HAP-1 (cell line): ENCODE results near the gene NEK6.

ENCODE experiments used
- DNase-seq, 2 experiments: peaks; one replicate each; pipeline ENCODE4 v3.0.0-alpha.2; 2016 to 2020; ENCODE audit warnings: low spot score in 2 of 2
- H3K27me3 ChIP-seq: fragments of 250-450 bp; sonication (Bioruptor Pico); 2 replicates; pipeline ENCODE4 v1.5.1; 2020; ENCODE audit warnings: low read depth, mild to moderate bottlenecking, moderate library complexity
- H3K36me3 ChIP-seq: fragments of 250-450 bp; sonication (Bioruptor Pico); replicated peaks from 2 replicates; pipeline ENCODE4 v1.5.1; 2020; ENCODE audit warnings: mild to moderate bottlenecking
- H3K4me1 ChIP-seq: fragments of 250-450 bp; sonication (Bioruptor Pico); 2 replicates; pipeline ENCODE4 v1.5.1; 2020; ENCODE audit warnings: mild to moderate bottlenecking
- H3K4me3 ChIP-seq: fragments of 250-450 bp; sonication (Bioruptor Pico); 2 replicates; pipeline ENCODE4 v1.5.1; 2020; ENCODE audit warnings: mild to moderate bottlenecking, moderate library complexity
- H3K9me3 ChIP-seq: fragments of 250-450 bp; sonication (Bioruptor Pico); 2 replicates; pipeline ENCODE4 v1.5.1; 2020; ENCODE audit warnings: mild to moderate bottlenecking, moderate library complexity
- in situ Hi-C: fragments of 300-500 bp; cut with MboI; formaldehyde crosslinking; loops from 3 replicates; pipeline ENCODE4 v1.14.3; 2020; ENCODE audit warnings: low sequenced_read_pairs, inconsistent platforms, mixed read lengths

The NEK6 gene

GRCh38 chr9:124327491-124327890 is 69.7 kb downstream of the NEK6 start:
- no peaks in the 10 kb centered on the region for H3K27me3 ChIP-seq
- no peak overlapping the region for H3K4me3 ChIP-seq
- peaks cover 34% of the 10 kb centered on the region for H3K36me3 ChIP-seq
- DNase-seq: no peak
- in situ Hi-C loops: no loop called here
- H3K9me3 ChIP-seq: no peaks in the 10 kb centered on the region
- no peaks in the 10 kb centered on the region for H3K4me1 ChIP-seq

GRCh38 chr9:124328285-124328684 is 70.5 kb downstream of the NEK6 start:
- in situ Hi-C loops: no loop called here
- DNase-seq: no peak
- Histone ChIP-seq H3K9me3 (no peaks in the 10 kb centered on the region), H3K4me1 (no peaks in the 10 kb centered on the region), H3K36me3 (peaks cover 29% of the 10 kb centered on the region), H3K27me3 (no peaks in the 10 kb centered on the region), H3K4me3 (no peak overlapping the region)

GRCh38 chr9:124329206-124329792 is 71.5 kb downstream of the NEK6 start:
- H3K4me1 ChIP-seq: no peaks in the 10 kb centered on the region
- in situ Hi-C loops: no loop called here
- no peak overlapping the region for H3K4me3 ChIP-seq
- no peaks in the 10 kb centered on the region for H3K27me3 ChIP-seq
- H3K36me3 ChIP-seq: peaks cover 29% of the 10 kb centered on the region
- DNase-seq: no peak
- H3K9me3 ChIP-seq: no peaks in the 10 kb centered on the region

- H3K9me3 ChIP-seq: no peaks in the 10 kb centered on the region
- in situ Hi-C loops: no loop called here
- H3K4me1 ChIP-seq: no peaks in the 10 kb centered on the region
- H3K27me3 ChIP-seq: no peaks in the 10 kb centered on the region
- peaks cover 29% of the 10 kb centered on the region for H3K36me3 ChIP-seq
- no peak for DNase-seq
- no peak overlapping the region for H3K4me3 ChIP-seq
These were observed 72.4 kb downstream of the NEK6 start for GRCh38 chr9:124330011-124330697.

GRCh38 chr9:124331580-124331979 is 73.8 kb downstream of the NEK6 start:
- in situ Hi-C loops: no loop called here
- Histone ChIP-seq H3K27me3 (no peaks in the 10 kb centered on the region), H3K9me3 (no peaks in the 10 kb centered on the region), H3K4me3 (no peak overlapping the region), H3K36me3 (peaks cover 29% of the 10 kb centered on the region), H3K4me1 (no peaks in the 10 kb centered on the region)
- no peak for DNase-seq

GRCh38 chr9:124332361-124333202 is 74.8 kb downstream of the NEK6 start:
- Histone ChIP-seq H3K4me3 (no peak overlapping the region), H3K4me1 (no peaks in the 10 kb centered on the region), H3K9me3 (0 out of 2 replicates have a peak, but pooled peaks cover 2% of the 10 kb centered on the region), H3K27me3 (no peaks in the 10 kb centered on the region), H3K36me3 (peaks cover 29% of the 10 kb centered on the region)
- no peak for DNase-seq
- in situ Hi-C loops: no loop called here

- H3K36me3 ChIP-seq: peaks cover 26% of the 10 kb centered on the region
- in situ Hi-C loops: no loop called here
- no peak overlapping the region for H3K4me3 ChIP-seq
- no peaks in the 10 kb centered on the region for H3K27me3 ChIP-seq
- DNase-seq: no peak
- H3K4me1 ChIP-seq: no peaks in the 10 kb centered on the region
- 0 out of 2 replicates have a peak, but pooled peaks cover 2% of the 10 kb centered on the region for H3K9me3 ChIP-seq
These were observed 75.4 kb downstream of the NEK6 start for GRCh38 chr9:124333203-124333579.

GRCh38 chr9:124334568-124335319 is 77.0 kb downstream of the NEK6 start:
- H3K4me3 ChIP-seq: no peak overlapping the region
- no peaks in the 10 kb centered on the region for H3K27me3 ChIP-seq
- peaks cover 17% of the 10 kb centered on the region for H3K36me3 ChIP-seq
- no peak for DNase-seq
- 0 out of 2 replicates have a peak, but pooled peaks cover 2% of the 10 kb centered on the region for H3K9me3 ChIP-seq
- in situ Hi-C loops: no loop called here
- H3K4me1 ChIP-seq: no peaks in the 10 kb centered on the region

- Histone ChIP-seq H3K4me1 (no peaks in the 10 kb centered on the region), H3K27me3 (no peaks in the 10 kb centered on the region), H3K9me3 (0 out of 2 replicates have a peak, but pooled peaks cover 2% of the 10 kb centered on the region), H3K36me3 (peaks cover 17% of the 10 kb centered on the region), H3K4me3 (no peak overlapping the region)
- in situ Hi-C loops: no loop called here
- DNase-seq: no peak
These were observed 77.6 kb downstream of the NEK6 start for GRCh38 chr9:124335320-124335707.

GRCh38 chr9:124337562-124337961 is 79.8 kb downstream of the NEK6 start:
- in situ Hi-C loops: no loop called here
- peaks cover 13% of the 10 kb centered on the region for H3K36me3 ChIP-seq
- DNase-seq: no peak
- 0 out of 2 replicates have a peak, but pooled peaks cover 2% of the 10 kb centered on the region for H3K9me3 ChIP-seq
- no peaks in the 10 kb centered on the region for H3K4me1 ChIP-seq
- no peaks in the 10 kb centered on the region for H3K27me3 ChIP-seq
- no peak overlapping the region for H3K4me3 ChIP-seq

GRCh38 chr9:124339603-124340146 is 81.9 kb downstream of the NEK6 start:
- Histone ChIP-seq H3K36me3 (peaks cover 18% of the 10 kb centered on the region), H3K27me3 (no peaks in the 10 kb centered on the region), H3K4me1 (no peaks in the 10 kb centered on the region), H3K9me3 (0 out of 2 replicates have a peak, but pooled peaks cover 2% of the 10 kb centered on the region), H3K4me3 (no peak overlapping the region)
- in situ Hi-C loops: no loop called here
- no peak for DNase-seq

GRCh38 chr9:124340219-124341069 is 82.7 kb downstream of the NEK6 start:
- in situ Hi-C loops: no loop called here

More at GRCh38 chr9:124340219-124341069, 82.7 kb downstream of the NEK6 start:
- no peaks in the 10 kb centered on the region for H3K27me3 ChIP-seq
- H3K4me3 ChIP-seq: no peak overlapping the region
- peaks cover 19% of the 10 kb centered on the region for H3K36me3 ChIP-seq
- no peak for DNase-seq
- no peaks in the 10 kb centered on the region for H3K4me1 ChIP-seq
- 0 out of 2 replicates have a peak, but pooled peaks cover 2% of the 10 kb centered on the region for H3K9me3 ChIP-seq
